IMR-90 (cell line): ENCODE results near the gene MTHFD2. TPM values are rescaled to one million over a fixed set of nuclear protein-coding genes. Genes with fewer than 3 reads are reported as not detected.

ENCODE experiments used
- ATAC-seq: fragments of 200-7000 bp; cut with Tn5 transposase; 2 replicates; pipeline ENCODE4 v1.9.1; 2020; ENCODE audit warnings: low read depth, mild to moderate bottlenecking, moderate library complexity
- BruUV-seq: library from RNA; stranded (reverse); fragments of 400-500 nt; replicated peaks from 2 replicates; lab custom pipeline; 2021; lab: Mats Ljungman, UMichigan
- CTCF ChIA-PET: fragments of 300-600 bp; formaldehyde crosslinking; extraction: SDS; loops from one replicate; lab custom pipeline; 2021; ENCODE audit warnings: antibody characterized with exemption; lab: Yijun Ruan, JAX
- POLR2A ChIA-PET: fragments of 300-600 bp; sonication (Branson Sonifier 250); formaldehyde crosslinking; loops from one replicate; lab custom pipeline; 2022; ENCODE audit warnings: antibody characterized with exemption; ENCODE audit not compliant: unreplicated experiment; lab: Charles Lee
- DNase-seq: peaks from one replicate; pipeline ENCODE4 v3.0.0; 2013
- H2AFZ ChIP-seq: replicated peaks from 2 replicates; pipeline ENCODE3; 2013; ENCODE audit warnings: low read length, mild to moderate bottlenecking; ENCODE audit not compliant: poor library complexity
- H2AK5ac ChIP-seq: 2 replicates; pipeline ENCODE4 v1.6.1; 2013; ENCODE audit warnings: low read depth, low read length, inconsistent platforms
- H2AK9ac ChIP-seq: replicated peaks from 2 replicates; pipeline ENCODE3; 2013; ENCODE audit warnings: mild to moderate bottlenecking, low read depth, low read length, moderate library complexity; ENCODE audit not compliant: poor library complexity
- H2BK120ac ChIP-seq: 2 replicates; pipeline ENCODE4 v1.6.1; 2013; ENCODE audit warnings: low read depth, low read length, inconsistent platforms
- H2BK15ac ChIP-seq: 3 replicates; pipeline ENCODE4 v1.6.1; 2013; ENCODE audit warnings: low read depth, low read length, inconsistent platforms
- H2BK20ac ChIP-seq: 2 replicates; pipeline ENCODE4 v1.6.1; 2013; ENCODE audit warnings: low read depth, mild to moderate bottlenecking, inconsistent platforms, low read length, moderate library complexity
- H2BK5ac ChIP-seq: 2 replicates; pipeline ENCODE4 v1.6.1; 2013; ENCODE audit warnings: mild to moderate bottlenecking, low read depth, low read length, inconsistent platforms; ENCODE audit not compliant: poor library complexity, severe bottlenecking
- H3K14ac ChIP-seq: replicated peaks from 2 replicates; pipeline ENCODE4 v1.6.1; 2013; ENCODE audit warnings: low read depth, low read length, inconsistent platforms
- H3K18ac ChIP-seq: 2 replicates; pipeline ENCODE4 v1.6.1; 2013; ENCODE audit warnings: low read depth, low read length, control low read depth
- H3K23ac ChIP-seq: 2 replicates; pipeline ENCODE4 v1.6.1; 2013; ENCODE audit warnings: low read depth, low read length, inconsistent platforms
- H3K27ac ChIP-seq: 2 replicates; pipeline ENCODE4 v1.5.1; 2013; ENCODE audit warnings: mild to moderate bottlenecking, control low read depth, low read length; ENCODE audit not compliant: insufficient read depth
- H3K27me3 ChIP-seq: 2 replicates; pipeline ENCODE4 v1.6.1; 2013; ENCODE audit warnings: low read length; ENCODE audit not compliant: control insufficient read depth, insufficient read depth
- H3K36me3 ChIP-seq: 2 replicates; pipeline ENCODE4 v1.6.1; 2013; ENCODE audit warnings: low read length, mixed read lengths; ENCODE audit not compliant: control insufficient read depth, insufficient read depth
- H3K4ac ChIP-seq: 2 replicates; pipeline ENCODE4 v1.6.1; 2013; ENCODE audit warnings: low read depth, low read length, inconsistent platforms
- H3K4me1 ChIP-seq: 2 replicates; pipeline ENCODE4 v1.6.1; 2013; ENCODE audit warnings: low read length, mixed read lengths; ENCODE audit not compliant: control insufficient read depth, insufficient read depth
- H3K4me2 ChIP-seq: 2 replicates; pipeline ENCODE4 v1.6.1; 2013; ENCODE audit warnings: low read depth, mild to moderate bottlenecking, control low read depth, low read length, moderate library complexity
- H3K4me3 ChIP-seq: 2 replicates; pipeline ENCODE4 v1.5.1; 2013; ENCODE audit warnings: low read depth, mild to moderate bottlenecking, control low read depth, low read length, moderate library complexity; ENCODE audit not compliant: insufficient read depth
- H3K56ac ChIP-seq: 2 replicates; pipeline ENCODE4 v1.6.1; 2013; ENCODE audit warnings: low read length, inconsistent platforms; ENCODE audit not compliant: insufficient read depth; ENCODE audit errors: extremely low read depth
- H3K79me1 ChIP-seq, 2 experiments: 2 replicates each; pipeline ENCODE4 v1.6.1; 2013; ENCODE audit warnings: low read length in 2 of 2, inconsistent platforms in 1 of 2, low read depth in 1 of 2
- H3K9ac ChIP-seq: 2 replicates; pipeline ENCODE4 v1.6.1; 2013; ENCODE audit warnings: low read depth, low read length, control low read depth
- H3K9me1 ChIP-seq: 2 replicates; pipeline ENCODE4 v1.6.1; 2013; ENCODE audit warnings: low read length, inconsistent platforms; ENCODE audit not compliant: insufficient read depth
- H3K9me3 ChIP-seq: 2 replicates; pipeline ENCODE4 v1.6.1; 2013; ENCODE audit warnings: low read length; ENCODE audit not compliant: control insufficient read depth, insufficient read depth
- H4K20me1 ChIP-seq: 2 replicates; pipeline ENCODE4 v1.6.1; 2013; ENCODE audit warnings: low read length, inconsistent platforms; ENCODE audit not compliant: insufficient read depth
- H4K5ac ChIP-seq: 2 replicates; pipeline ENCODE4 v1.6.1; 2013; ENCODE audit warnings: mild to moderate bottlenecking, low read depth, low read length, control low read depth
- H4K8ac ChIP-seq, 2 experiments: 2 replicates each; pipeline ENCODE4 v1.6.1; 2013; ENCODE audit warnings: low read depth in 2 of 2, low read length in 2 of 2, control low read depth in 1 of 2, inconsistent platforms in 1 of 2
- H4K91ac ChIP-seq: 2 replicates; pipeline ENCODE4 v1.6.1; 2013; ENCODE audit warnings: low read depth, low read length, inconsistent platforms; ENCODE audit not compliant: insufficient read depth
- BHLHE40 ChIP-seq: fragments of 150-350 bp; IDR thresholded peaks from 2 replicates; pipeline ENCODE4 v1.6.1; 2016; ENCODE audit warnings: mild to moderate bottlenecking, low read depth, low read length
- CHD1 ChIP-seq: IDR thresholded peaks from 2 replicates; pipeline ENCODE4 v1.6.1; 2012; ENCODE audit warnings: low read depth, low read length, improper control_type of control experiment
- CTCF ChIP-seq: conservative IDR thresholded peaks from 2 replicates; pipeline ENCODE4 v1.5.1; 2012; ENCODE audit warnings: mild to moderate bottlenecking, low read depth, low read length, improper control_type of control experiment
- ELK1 ChIP-seq: fragments of 150-350 bp; IDR thresholded peaks from 2 replicates; pipeline ENCODE4 v1.6.1; 2016; ENCODE audit warnings: low read depth, mild to moderate bottlenecking, low read length, moderate library complexity, borderline replicate concordance
- MAFK ChIP-seq: IDR thresholded peaks from 2 replicates; pipeline ENCODE4 v1.6.1; 2012; ENCODE audit warnings: low read depth, low read length, improper control_type of control experiment
- MAZ ChIP-seq: IDR thresholded peaks from 2 replicates; pipeline ENCODE4 v1.6.1; 2012; ENCODE audit warnings: low read depth, mild to moderate bottlenecking, low read length, improper control_type of control experiment, moderate library complexity, borderline replicate concordance
- MXI1 ChIP-seq: IDR thresholded peaks from 2 replicates; pipeline ENCODE4 v1.6.1; 2012; ENCODE audit warnings: low read depth, mild to moderate bottlenecking, low read length, moderate library complexity, borderline replicate concordance
- NFE2L2 ChIP-seq: fragments of 150-350 bp; IDR thresholded peaks from 2 replicates; pipeline ENCODE4 v1.6.1; 2016; ENCODE audit warnings: low read depth, mild to moderate bottlenecking, low read length
- RAD21 ChIP-seq: IDR thresholded peaks from 2 replicates; pipeline ENCODE4 v1.6.1; 2012; ENCODE audit warnings: low read length, improper control_type of control experiment
- RFX5 ChIP-seq: IDR thresholded peaks from 2 replicates; pipeline ENCODE4 v1.8.0; 2012; ENCODE audit warnings: low read depth, mild to moderate bottlenecking, low read length, moderate library complexity
- SMC3 ChIP-seq: fragments of 150-350 bp; IDR thresholded peaks from 2 replicates; pipeline ENCODE4 v1.6.1; 2016; ENCODE audit warnings: low read depth, mild to moderate bottlenecking, antibody characterized with exemption, low read length, moderate library complexity
- WGBS, 2 experiments: methylation state at CpG; one replicate each; pipeline versions ENCODE4 v1.1.5 to v1.1.7; 2013; ENCODE audit warnings: missing lambda C conversion rate in 2 of 2; ENCODE audit not compliant: insufficient read length in 1 of 2; ENCODE audit errors: extremely low coverage in 2 of 2; 5-methylcytosine and 5-hydroxymethylcytosine counted together
- dilution Hi-C: fragments of 300-500 bp; cut with HindIII; formaldehyde crosslinking; loops from one replicate; pipeline ENCODE4 v1.14.3; 2018; ENCODE audit warnings: low sequenced_read_pairs; ENCODE audit not compliant: unreplicated experiment
- in situ Hi-C: fragments of 300-500 bp; cut with MboI; formaldehyde crosslinking; loops from 3 replicates; pipeline ENCODE4 v1.14.3; 2019; ENCODE audit warnings: low sequenced_read_pairs, inconsistent platforms, mixed read lengths
- intact Hi-C: fragments of 100-400 bp; cut with micrococcal nuclease; formaldehyde crosslinking; loops from 2 replicates; pipeline ENCODE4 v1.10.0; 2022
- polyA plus RNA-seq, 3 experiments: library from polyadenylated mRNA; depleted of rRNA; stranded (reverse); fragments of >200 nt; gene quantifications; 2 replicates each; pipeline ENCODE4 v1.2.3, GENCODE V29; 2012; ENCODE audit warnings: low replicate concordance in 1 of 3
- total RNA-seq: library from RNA; depleted of rRNA; stranded (reverse); fragments of >200 nt; gene quantifications from 2 replicates; pipeline ENCODE4 v1.2.3, GENCODE V29; 2012

Gene MTHFD2
- total and polyA plus RNA-seq, 2 of the 4 experiments (the other 2 are of a cell fraction) = 66.8 to 122 TPM

- no peak overlapping the region for H3K27ac ChIP-seq
- no peak overlapping the region for H3K4me2 ChIP-seq
- H3K56ac ChIP-seq = no peak overlapping the region
- H2BK120ac ChIP-seq = no peak overlapping the region
- ATAC-seq (no peak), DNase-seq (no peak)
- intact Hi-C loops = no loop called here
- no peaks in the 10 kb centered on the region for H3K9me3 ChIP-seq
- no TSS peak for BruUV-seq
- H3K4ac ChIP-seq = no peak overlapping the region
- H3K9me1 ChIP-seq = peaks cover 7% of the 10 kb centered on the region; the same call in 1 of the 2 replicates
- H4K5ac ChIP-seq = no peak overlapping the region
- no peak overlapping the region for H4K91ac ChIP-seq
- peaks cover 0 to 10% of the 10 kb centered on the region in 2 experiments; a peak in 2 of 4 replicates for H3K79me1 ChIP-seq
- H2AK9ac ChIP-seq = no peak overlapping the region
- H3K23ac ChIP-seq = no peak overlapping the region
- no peak overlapping the region for H3K4me3 ChIP-seq
- H3K4me1 ChIP-seq = peaks cover 2% of the 10 kb centered on the region; the same call in 1 of the 2 replicates
- H3K9ac ChIP-seq = no peak overlapping the region
- no peak overlapping the region for H3K18ac ChIP-seq
- H2AK5ac ChIP-seq = no peak overlapping the region
- H2BK20ac ChIP-seq = no peak overlapping the region
- peaks cover 10% of the 10 kb centered on the region for H3K36me3 ChIP-seq
- H2BK5ac ChIP-seq = no peak overlapping the region
- in situ Hi-C loops = no loop called here
- POLR2A ChIA-PET = no interaction called here
- H2AFZ ChIP-seq = no peak overlapping the region
- no peaks in the 10 kb centered on the region for H3K27me3 ChIP-seq
- dilution Hi-C loops = no loop called here
- H2BK15ac ChIP-seq = no peak overlapping the region
- H4K8ac ChIP-seq = no peak overlapping the region
- WGBS, 2 experiments = 100% methylated on average over 1 of the region's 6 CpGs; no CpG with 5 or more reads in 1 of the 2 experiments
- no peak overlapping the region for H3K14ac ChIP-seq
- CTCF ChIA-PET = no interaction called here
- H4K20me1 ChIP-seq = peaks cover 17% of the 10 kb centered on the region
- no peak for TF ChIP-seq CTCF
- TF ChIP-seq RFX5 = no peak
- no peak for TF ChIP-seq CHD1
- TF ChIP-seq RAD21 = no peak
- no peak for TF ChIP-seq MAZ
- no peak for TF ChIP-seq NFE2L2
- no peak for TF ChIP-seq BHLHE40
- TF ChIP-seq MXI1 = no peak
- TF ChIP-seq SMC3 = no peak
- TF ChIP-seq ELK1 = no peak
- TF ChIP-seq MAFK = no peak
These were observed 23.9 kb downstream of the MTHFD2 start for GRCh38 chr2:74222300-74222650.
